ENCODE data around the gene SDF2L1.

DNA sequence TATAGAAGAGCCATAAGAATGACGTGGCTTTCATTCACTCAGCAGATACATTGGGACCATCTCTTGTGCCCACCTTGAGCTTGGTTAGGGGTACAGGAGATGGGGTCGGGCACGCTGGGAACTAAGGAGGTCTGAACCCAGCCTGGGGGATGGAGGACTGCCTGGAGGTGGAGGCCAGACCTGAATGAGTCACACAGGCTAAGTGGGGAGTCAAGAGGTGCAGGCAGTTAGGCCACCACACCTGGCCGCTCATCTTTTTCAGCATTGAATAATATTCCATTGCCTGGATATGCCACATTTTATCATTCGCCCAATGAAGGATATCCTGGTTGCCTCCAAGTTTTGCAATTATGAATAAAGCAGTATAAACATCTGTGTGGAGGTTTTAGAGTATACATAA lies 19.9 kb downstream of the SDF2L1 start:
- TF ChIP-seq CEBPB (IDR thresholded peaks at IDR 0.05; ENCODE audit: borderline replicate concordance in 1 of 2, low read depth in 2 of 2, low read length in 2 of 2), result no peak
- TF ChIP-seq WRNIP1 (IDR thresholded peaks at IDR 0.05; ENCODE audit: borderline replicate concordance, low read depth, low read length), result no peak
- no peak for TF ChIP-seq POLR2A (IDR thresholded peaks at IDR 0.05; ENCODE audit: low read depth, low read length)
- no peak for TF ChIP-seq BCL11A (IDR thresholded peaks at IDR 0.05; ENCODE audit: low read depth, low read length)
- no peak for TF ChIP-seq SMAD5 (IDR thresholded peaks at IDR 0.05; ENCODE audit: low read depth)

Measured in GM12878 (cell line).